H1 (cell line): Measurements from ENCODE around the gene APLP1.
"Not testable (repeated sequence)": the region's sequence is repeated elsewhere in the genome, so short reads cannot be mapped to it uniquely, and the experiment has no call there.

Experiments
- GTF2F1 ChIP-seq: IDR thresholded peaks from 2 replicates; pipeline ENCODE4 v1.6.1; 2012; ENCODE audit warnings: low read depth, low read length, improper control_type of control experiment, borderline replicate concordance
- JUN ChIP-seq: IDR thresholded peaks from 2 replicates; pipeline ENCODE4 v1.6.1; 2011; ENCODE audit warnings: low read depth, mild to moderate bottlenecking, improper control_type of control experiment, low read length
- PHF8 ChIP-seq: fragments of 200-600 bp; sonication (generic); conservative IDR thresholded peaks from 2 replicates; pipeline ENCODE4 v1.7.1; 2012; ENCODE audit warnings: low read depth, mild to moderate bottlenecking, inconsistent platforms, low read length, moderate library complexity
- POLR2A ChIP-seq, 2 experiments: IDR thresholded peaks; 1 replicate in 1 of 2; 2 replicates in 1 of 2; pipeline ENCODE4 v1.6.1; 2011; ENCODE audit warnings: low read depth in 2 of 2, low read length in 2 of 2, mild to moderate bottlenecking in 2 of 2; ENCODE audit errors: control extremely low read depth in 1 of 2
- POU5F1 ChIP-seq: IDR thresholded peaks from 2 replicates; pipeline ENCODE4 v1.6.1; 2011; ENCODE audit warnings: low read depth, mild to moderate bottlenecking, low read length, moderate library complexity
- RFX5 ChIP-seq: IDR thresholded peaks from 2 replicates; pipeline ENCODE4 v1.6.1; 2011; ENCODE audit warnings: low read depth, low read length, improper control_type of control experiment, borderline replicate concordance
- SP1 ChIP-seq: IDR thresholded peaks from 2 replicates; pipeline ENCODE4 v1.6.1; 2011; ENCODE audit warnings: low read depth, low read length
- TF ChIP-seq, protein P1 (sequence below), 3 experiments: IDR thresholded peaks; 1 replicate in 2 of 3; 2 replicates in 1 of 3; pipeline versions ENCODE4 v1.5.1 to v1.6.1; 2011; ENCODE audit warnings: low read length in 3 of 3, mild to moderate bottlenecking in 3 of 3, inconsistent platforms in 2 of 3, low read depth in 1 of 3, moderate library complexity in 1 of 3; ENCODE audit not compliant: insufficient read depth in 1 of 3; ENCODE audit errors: control extremely low read depth in 1 of 3

GRCh38 chr19:35910355-35910754 is 42.0 kb downstream of the APLP1 start:
- not testable (repeated sequence) for TF ChIP-seq PHF8; JUN; RFX5; POLR2A (IDR thresholded peaks at IDR 0.05; ENCODE audit: control extremely low read depth in 1 of 2, low read depth in 2 of 2, low read length in 2 of 2); GTF2F1; SP1; POU5F1
- TF ChIP-seq, protein P1, sequence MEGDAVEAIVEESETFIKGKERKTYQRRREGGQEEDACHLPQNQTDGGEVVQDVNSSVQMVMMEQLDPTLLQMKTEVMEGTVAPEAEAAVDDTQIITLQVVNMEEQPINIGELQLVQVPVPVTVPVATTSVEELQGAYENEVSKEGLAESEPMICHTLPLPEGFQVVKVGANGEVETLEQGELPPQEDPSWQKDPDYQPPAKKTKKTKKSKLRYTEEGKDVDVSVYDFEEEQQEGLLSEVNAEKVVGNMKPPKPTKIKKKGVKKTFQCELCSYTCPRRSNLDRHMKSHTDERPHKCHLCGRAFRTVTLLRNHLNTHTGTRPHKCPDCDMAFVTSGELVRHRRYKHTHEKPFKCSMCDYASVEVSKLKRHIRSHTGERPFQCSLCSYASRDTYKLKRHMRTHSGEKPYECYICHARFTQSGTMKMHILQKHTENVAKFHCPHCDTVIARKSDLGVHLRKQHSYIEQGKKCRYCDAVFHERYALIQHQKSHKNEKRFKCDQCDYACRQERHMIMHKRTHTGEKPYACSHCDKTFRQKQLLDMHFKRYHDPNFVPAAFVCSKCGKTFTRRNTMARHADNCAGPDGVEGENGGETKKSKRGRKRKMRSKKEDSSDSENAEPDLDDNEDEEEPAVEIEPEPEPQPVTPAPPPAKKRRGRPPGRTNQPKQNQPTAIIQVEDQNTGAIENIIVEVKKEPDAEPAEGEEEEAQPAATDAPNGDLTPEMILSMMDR (IDR thresholded peaks at IDR 0.05; ENCODE audit: control extremely low read depth in 1 of 3, insufficient read depth in 1 of 3, low read depth in 1 of 3, low read length in 3 of 3): not testable (repeated sequence)
